GM12878 (cell line): ENCODE results near the gene FZD8. TPM values are rescaled to one million over a fixed set of nuclear protein-coding genes. Genes with fewer than 3 reads are reported as not detected.

Experiments used
- ATAC-seq: fragments of 200-7000 bp; cut with Tn5 transposase; 3 replicates; pipeline ENCODE4 v1.9.1; 2020; ENCODE audit warnings: mild to moderate bottlenecking, moderate library complexity
- BruUV-seq: library from RNA; stranded (reverse); fragments of 400-500 nt; replicated peaks from 2 replicates; lab custom pipeline; 2021; lab: Mats Ljungman, UMichigan
- CTCF ChIA-PET: fragments of 300-600 bp; sonication (Branson Sonifier 250); formaldehyde crosslinking; extraction: SDS; loops from one replicate; lab custom pipeline; 2021; ENCODE audit warnings: inconsistent platforms; lab: Yijun Ruan, JAX
- POLR2A ChIA-PET: fragments of 350-600 bp; formaldehyde crosslinking; extraction: SDS; loops from one replicate; lab custom pipeline; 2021; ENCODE audit warnings: inconsistent platforms; lab: Charles Lee
- RAD21 ChIA-PET: fragments of 300-600 bp; sonication (Branson Sonifier 250); formaldehyde crosslinking; loops from one replicate; lab custom pipeline; 2023; ENCODE audit warnings: antibody characterized with exemption; ENCODE audit not compliant: unreplicated experiment; lab: Charles Lee
- SMC1A ChIA-PET: fragments of 300-600 bp; sonication (Branson Sonifier 250); formaldehyde crosslinking; loops from one replicate; lab custom pipeline; 2023; ENCODE audit not compliant: unreplicated experiment, uncharacterized antibody; lab: Charles Lee
- DNase-seq: peaks from one replicate; pipeline ENCODE4 v3.0.0-alpha.2; 2011; ENCODE audit warnings: low read depth, low spot score
- FAIRE-seq: peaks from 3 replicates; lab custom pipeline; 2011; peaks lifted over from hg19 to GRCh38; lab: Jason Lieb, UNC
- H2AFZ ChIP-seq: 2 replicates; pipeline ENCODE4 v1.6.0; 2011; ENCODE audit warnings: low read depth, low read length, control low read depth; ENCODE audit not compliant: control insufficient read depth
- H3K27ac ChIP-seq: 2 replicates; pipeline ENCODE4 v1.5.1; 2011; ENCODE audit warnings: control low read depth; ENCODE audit not compliant: control insufficient read depth, insufficient read depth
- H3K27me3 ChIP-seq, 2 experiments: replicated peaks in 1 of 2; 2 replicates each; pipeline versions ENCODE4 v1.6.0 to v1.6.1; 2011; ENCODE audit warnings: low read length in 1 of 2; ENCODE audit not compliant: control insufficient read depth in 2 of 2, insufficient read depth in 2 of 2
- H3K36me3 ChIP-seq, 2 experiments: 2 replicates each; pipeline ENCODE4 v1.5.1; 2011; ENCODE audit warnings: low read length in 1 of 2; ENCODE audit not compliant: control insufficient read depth in 2 of 2, insufficient read depth in 2 of 2
- H3K4me1 ChIP-seq: 2 replicates; pipeline ENCODE4 v1.6.1; 2011; ENCODE audit warnings: mild to moderate bottlenecking, low read length, moderate library complexity, mixed read lengths; ENCODE audit not compliant: control insufficient read depth, insufficient read depth
- H3K4me2 ChIP-seq: 2 replicates; pipeline ENCODE4 v1.6.0; 2011; ENCODE audit warnings: control low read depth; ENCODE audit not compliant: control insufficient read depth, insufficient read depth
- H3K4me3 ChIP-seq: fragments of 200-600 bp; sonication (generic); 2 replicates; pipeline ENCODE4 v1.5.1; 2016
- H3K79me2 ChIP-seq: 2 replicates; pipeline ENCODE4 v1.6.0; 2011; ENCODE audit warnings: low read length; ENCODE audit not compliant: control insufficient read depth, insufficient read depth
- H3K9ac ChIP-seq: 2 replicates; pipeline ENCODE4 v1.8.0; 2011; ENCODE audit warnings: low read length, control low read depth, mixed read lengths; ENCODE audit not compliant: control insufficient read depth, insufficient read depth
- H3K9me3 ChIP-seq: replicated peaks from 3 replicates; pipeline ENCODE4 v1.5.1; 2011; ENCODE audit warnings: mild to moderate bottlenecking, low read length; ENCODE audit not compliant: control insufficient read depth, insufficient read depth
- H4K20me1 ChIP-seq: 2 replicates; pipeline ENCODE4 v1.6.0; 2011; ENCODE audit not compliant: control insufficient read depth, insufficient read depth
- ASH2L ChIP-seq: fragments of 300-600, 200-600 bp; sonication (generic); IDR thresholded peaks from 2 replicates; pipeline ENCODE4 v1.6.1; 2017; ENCODE audit warnings: low read depth, mild to moderate bottlenecking, borderline replicate concordance
- BCL3 ChIP-seq: IDR thresholded peaks from 2 replicates; pipeline ENCODE4 v1.6.1; 2011; ENCODE audit warnings: borderline replicate concordance, low read depth, mild to moderate bottlenecking, moderate library complexity, low read length; ENCODE audit not compliant: insufficient read depth, poor library complexity, severe bottlenecking
- BMI1 ChIP-seq: fragments of 450-650 bp; IDR thresholded peaks from 2 replicates; pipeline ENCODE4 v1.6.1; 2016; ENCODE audit warnings: mild to moderate bottlenecking, moderate library complexity, borderline replicate concordance
- CBX3 ChIP-seq: fragments of 200-600 bp; sonication (generic); IDR thresholded peaks from 2 replicates; pipeline ENCODE4 v1.6.1; 2016; ENCODE audit warnings: low read depth, borderline replicate concordance
- DPF2 ChIP-seq: fragments of 450-650 bp; IDR thresholded peaks from 2 replicates; pipeline ENCODE4 v1.6.1; 2017; ENCODE audit warnings: mild to moderate bottlenecking
- NR2C2 ChIP-seq: IDR thresholded peaks from 2 replicates; pipeline ENCODE4 v1.6.1; 2011; ENCODE audit warnings: borderline replicate concordance, low read depth; ENCODE audit not compliant: control insufficient read depth, insufficient read length
- PAX8 ChIP-seq: fragments of 450-650 bp; IDR thresholded peaks from 2 replicates; pipeline ENCODE4 v1.6.1; 2017; ENCODE audit warnings: mild to moderate bottlenecking, moderate library complexity
- RELB ChIP-seq: fragments of 450-650 bp; IDR thresholded peaks from 2 replicates; pipeline ENCODE4 v1.6.1; 2017; ENCODE audit warnings: low read depth, mild to moderate bottlenecking, moderate library complexity
- WGBS: methylation state at CpG from one replicate; pipeline ENCODE4 v1.1.6; 2016; ENCODE audit warnings: low lambda C conversion rate; ENCODE audit not compliant: insufficient replicate concordance, insufficient coverage; ENCODE audit errors: missing lambda C conversion rate; 5-methylcytosine and 5-hydroxymethylcytosine counted together
- in situ Hi-C: fragments of 300-500 bp; cut with MboI; formaldehyde crosslinking; loops from 9 replicates; pipeline ENCODE4 v1.14.3; 2018; ENCODE audit warnings: mixed read lengths
- intact Hi-C: fragments of 100-400 bp; cut with micrococcal nuclease; formaldehyde crosslinking; loops from one replicate; pipeline ENCODE4 v1.14.2; 2022; ENCODE audit not compliant: unreplicated experiment
- polyA plus RNA-seq, 11 experiments: library from polyadenylated mRNA; depleted of rRNA in 4 of 11; unstranded in 6 of 11; stranded (reverse) in 5 of 11; fragments of >200 nt; fragmentation: Nextera tagmentation in 4 of 11; fragmentation: Illumina TruSeq in 1 of 11; extraction: Ambion mirVana in 4 of 11; extraction: Trizol in 1 of 11; gene quantifications; 1 replicate in 1 of 11; 2 replicates in 10 of 11; pipeline versions ENCODE4 v1.2.1 to v1.2.3, GENCODE V29; 2011 to 2016; ENCODE audit warnings: inconsistent platforms in 2 of 11, missing spikeins in 2 of 11, low read depth in 1 of 11
- total RNA-seq, 4 experiments: library from RNA; depleted of rRNA in 3 of 4; stranded (reverse); fragments of >200 nt in 3 of 4; fragmentation: Illumina TruSeq in 1 of 4; extraction: Trizol in 1 of 4; gene quantifications; 2 replicates each; pipeline versions ENCODE4 v1.2.1 to v1.2.3, GENCODE V29; 2013 to 2021

Gene FZD8
- total and polyA plus RNA-seq, 10 of the 15 experiments (the other 5 are each of a cell fraction or from before 2014, with no cell fraction given) = 0.03 to 0.72 (median 0.10) TPM; not detected in 3

- TF ChIP-seq RELB (no peak), BMI1 (no peak), PAX8 (no peak), DPF2 (no peak)
Measured at GRCh38 chr10:35674843-35675242, 32.7 kb upstream of the FZD8 start (continued).

GRCh38 chr10:35668865-35669650, 27.0 kb upstream of the FZD8 start:
- ChIA-PET CTCF (no interaction called here), POLR2A (no interaction called here), SMC1A (no interaction called here), RAD21 (no interaction called here)
- intact Hi-C loops (no loop called here), in situ Hi-C loops (no loop called here)
- no peak for DNase-seq
- TF ChIP-seq BCL3 = peak; percentile 39
- TF ChIP-seq CBX3 = no peak
- TF ChIP-seq NR2C2 = no peak
- no peak for TF ChIP-seq ASH2L
- ATAC-seq = no peak
- Histone ChIP-seq H2AFZ (no peak overlapping the region), H3K36me3 (no peaks in the 10 kb centered on the region), H3K79me2 (no peaks in the 10 kb centered on the region), H3K27me3 (no peaks in the 10 kb centered on the region), H3K9me3 (no peaks in the 10 kb centered on the region; the same call in 2 of the 3 replicates), H3K4me1 (no peaks in the 10 kb centered on the region), H3K4me3 (no peak overlapping the region), H4K20me1 (no peaks in the 10 kb centered on the region), H3K9ac (no peak overlapping the region), H3K27ac (no peak overlapping the region), H3K4me2 (no peak overlapping the region)
- no peak for FAIRE-seq
- BruUV-seq = no TSS peak
- WGBS = 48% methylated on average over 13 of the region's 13 CpGs
